RPMI8226 (cell line): ENCODE measurements around the gene DOLPP1.
"Not testable (repeated sequence)": the region's sequence is repeated elsewhere in the genome, so short reads cannot be mapped to it uniquely, and the experiment has no call there.

Experiments
- DNase-seq: peaks from one replicate; pipeline ENCODE4 v3.0.0-alpha.2; 2015

DOLPP1 gene

DNA sequence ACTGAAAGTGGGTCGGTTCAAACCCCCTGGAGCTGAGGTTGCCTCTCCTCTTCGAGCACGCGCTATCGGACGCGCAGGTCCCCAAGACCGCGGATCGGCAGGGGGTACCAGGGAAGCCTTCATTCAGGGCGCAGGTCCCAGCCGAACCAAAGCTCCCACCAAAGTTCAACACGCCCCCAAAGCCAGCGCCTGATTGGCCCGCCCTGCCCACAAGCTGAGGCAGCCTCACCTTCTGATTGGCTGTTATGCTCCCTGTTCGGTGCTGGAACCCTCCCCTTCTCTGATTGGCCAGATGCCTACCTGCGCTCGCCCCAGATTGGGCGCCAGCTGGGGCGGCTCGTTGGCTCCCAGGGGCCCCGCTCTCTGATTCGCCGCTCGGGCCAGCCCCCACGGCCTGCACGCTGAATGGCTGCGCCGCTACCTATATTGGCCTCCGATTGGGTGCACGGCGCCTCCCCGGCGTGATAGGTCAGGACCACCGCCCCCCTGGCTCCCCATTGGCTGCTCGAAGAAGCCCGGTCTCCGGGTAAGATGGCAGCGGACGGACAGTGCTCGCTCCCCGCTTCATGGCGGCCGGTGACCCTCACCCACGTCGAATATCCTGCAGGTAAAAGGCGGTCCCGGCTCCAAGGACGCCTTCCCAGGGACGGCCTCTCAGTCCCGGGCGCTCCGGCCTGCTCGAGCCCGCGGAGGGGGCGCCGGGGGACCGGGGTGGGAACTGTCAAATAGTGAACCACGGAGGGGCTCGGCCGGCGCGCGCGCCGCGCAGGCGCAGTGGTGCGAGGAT is at the start of gene DOLPP1:
Gene DOLPP1, plus strand, starts transcription at position 511 of the 787 bp plus-strand sequence. Its CDS starts 21 bp downstream, at position 532.
- DNase-seq = peak; percentile 100

GRCh38 chr9:129031514-129031913 is 49.4 kb upstream of the DOLPP1 start:
- DNase-seq = no peak

DNA sequence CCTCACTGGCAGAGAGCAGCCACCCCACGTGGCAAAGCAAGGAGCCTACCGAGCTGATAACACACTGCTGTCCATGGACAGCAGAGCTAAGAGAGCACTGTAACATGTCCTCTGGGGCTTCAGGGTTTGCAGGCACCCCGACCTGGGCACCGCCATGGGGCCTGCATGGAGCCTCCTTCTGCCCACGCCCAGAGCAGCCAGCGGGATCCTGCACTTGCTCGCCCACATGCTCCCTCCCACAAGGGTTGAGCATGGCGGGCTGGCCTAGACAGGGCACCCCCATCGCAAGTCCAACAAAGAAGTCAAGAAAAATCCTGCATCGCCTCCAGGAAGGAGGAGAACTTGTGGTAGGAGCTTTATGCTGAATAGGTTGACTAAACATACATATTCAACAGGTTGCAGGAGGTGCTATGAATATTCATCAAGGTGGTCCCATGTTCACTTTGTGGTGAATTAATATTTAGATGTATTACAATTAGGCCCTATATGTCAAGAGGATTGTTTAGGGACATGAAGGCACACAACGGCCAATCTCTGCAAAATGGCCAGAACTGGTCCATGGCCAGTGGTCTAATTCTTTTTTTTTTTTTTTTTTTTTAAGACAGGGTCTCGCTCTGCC is 48.3 kb upstream of the DOLPP1 start:
- no peak for DNase-seq

- DNase-seq = no peak
Measured at GRCh38 chr9:129033216-129033615, 47.7 kb upstream of the DOLPP1 start.

DNA sequence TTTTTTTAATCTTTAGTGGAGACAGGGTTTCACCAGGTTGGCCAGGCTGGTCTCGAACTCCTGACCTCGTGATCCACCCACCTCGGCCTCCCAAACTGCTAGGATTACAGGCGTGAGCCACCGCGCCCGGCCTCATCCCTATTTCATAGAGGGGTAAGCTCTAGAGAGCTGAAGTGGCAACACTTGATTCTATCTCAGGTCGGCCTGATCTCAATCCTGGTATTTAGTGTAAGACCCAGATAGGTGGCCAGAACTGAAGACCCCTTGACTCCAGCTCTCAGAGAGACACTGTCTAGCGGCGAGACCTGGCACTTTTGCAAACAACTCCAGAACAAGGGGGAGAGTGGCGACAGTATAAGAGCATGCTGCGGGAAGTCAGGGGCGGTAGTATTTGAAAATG is 45.1 kb upstream of the DOLPP1 start:
- not testable (repeated sequence) for DNase-seq

DNA sequence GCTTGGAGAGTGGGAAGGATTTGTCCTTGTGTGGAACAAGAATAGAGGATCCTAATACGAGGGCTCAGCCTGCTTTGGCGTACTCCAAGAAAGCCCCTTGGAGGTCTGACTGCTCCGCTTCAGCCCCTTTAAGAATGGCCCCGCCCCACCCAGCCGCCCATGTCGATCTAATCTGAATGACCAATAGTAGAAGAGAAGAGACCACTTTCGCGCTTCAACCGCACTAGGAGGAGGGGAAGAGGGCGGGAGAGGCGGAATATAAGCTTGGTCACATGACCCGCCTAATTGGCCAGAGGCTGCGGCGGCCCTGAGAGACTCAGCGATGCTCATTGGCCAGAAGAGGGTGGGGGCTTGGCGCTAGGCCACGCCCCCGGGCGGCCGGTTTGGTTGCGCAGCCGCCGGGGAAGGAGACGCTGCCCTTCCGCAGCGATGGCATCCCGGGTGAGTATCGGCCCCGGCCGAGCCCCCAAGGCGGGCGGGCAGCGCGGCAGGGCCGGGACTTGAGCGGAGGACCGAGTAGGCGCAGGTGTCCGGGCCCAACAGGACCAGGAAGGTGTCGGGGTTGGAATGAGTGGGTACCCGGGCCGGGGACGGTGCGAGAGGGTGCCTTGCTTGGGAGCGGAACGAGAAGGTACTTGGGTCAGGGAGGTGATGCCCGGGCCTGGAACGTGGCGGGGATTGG is 44.5 kb upstream of the DOLPP1 start, which contains the start of gene MIGA2:
Gene MIGA2, plus strand, starts transcription at position 386 of the 682 bp plus-strand sequence. CDS start 3,969 bp downstream, outside the sequence.
- peak; percentile 100 for DNase-seq

GRCh38 chr9:129036923-129037766 is 43.8 kb upstream of the DOLPP1 start:
- no peak for DNase-seq

DNA sequence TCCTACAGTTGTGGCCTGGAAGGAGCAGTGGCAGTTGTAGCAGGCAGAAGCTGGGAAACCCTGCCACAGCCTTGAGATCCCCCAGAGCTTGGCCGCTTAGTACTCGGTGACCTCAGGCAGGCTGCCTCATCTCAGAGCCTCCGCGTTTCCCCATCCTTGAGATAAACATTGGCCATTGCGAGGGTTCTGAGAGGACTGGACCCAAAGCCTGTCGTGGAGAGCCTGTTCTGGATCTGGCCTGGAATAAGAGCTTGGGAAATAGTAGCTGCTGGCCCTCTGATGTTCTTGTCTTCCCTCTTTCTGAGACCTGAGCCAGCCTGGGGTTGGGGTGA is 43.2 kb upstream of the DOLPP1 start:
- no peak for DNase-seq

GRCh38 chr9:129038109-129038852 is 42.6 kb upstream of the DOLPP1 start:
- no peak for DNase-seq

DNA sequence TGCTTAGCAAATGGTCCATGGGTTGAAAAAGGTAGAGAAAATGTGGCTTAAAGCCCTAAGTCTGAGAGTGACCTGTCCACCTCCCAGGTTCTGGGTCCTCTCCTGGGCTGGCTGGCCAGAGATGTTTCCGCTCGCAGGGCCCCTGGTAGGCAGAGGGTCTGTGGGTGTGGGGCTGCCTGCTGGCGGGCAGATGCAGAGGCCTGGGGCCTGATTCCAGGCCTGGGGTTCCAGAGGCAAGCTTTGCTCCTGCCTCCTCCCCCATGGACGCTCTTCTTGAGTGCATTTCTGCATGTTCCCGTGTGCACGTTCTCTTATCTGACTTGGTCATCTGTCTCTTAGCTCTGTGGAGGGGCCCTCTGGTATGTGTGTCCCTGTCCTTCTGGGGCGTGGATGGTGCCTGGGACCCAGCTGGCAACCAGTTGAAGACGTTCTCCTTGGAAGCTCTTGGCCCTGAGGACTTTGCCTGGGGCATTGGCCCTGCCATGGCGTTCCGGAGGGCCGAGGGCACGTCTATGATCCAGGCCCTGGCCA is 40.7 kb upstream of the DOLPP1 start:
- no peak for DNase-seq

DNA sequence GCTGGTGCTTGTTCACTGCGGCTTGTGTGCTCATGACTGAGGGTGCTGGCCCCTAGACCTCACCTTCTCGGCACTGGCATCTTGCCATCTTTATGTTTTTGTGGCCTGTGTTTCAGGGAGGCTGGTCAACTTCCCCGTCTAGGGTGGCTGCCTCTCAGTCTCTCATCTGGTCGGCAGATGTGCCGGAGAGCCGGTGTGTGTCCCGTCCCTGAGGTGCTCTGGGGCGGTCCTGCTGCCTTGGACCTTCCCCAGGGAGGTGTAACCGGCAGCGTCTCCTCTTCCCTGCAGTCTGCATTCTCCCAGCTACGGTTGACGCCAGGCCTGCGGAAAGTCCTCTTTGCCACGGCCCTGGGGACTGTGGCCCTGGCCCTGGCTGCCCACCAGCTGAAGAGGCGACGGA is 38.9 kb upstream of the DOLPP1 start:
- no peak for DNase-seq

GRCh38 chr9:129052592-129052991 is 28.3 kb upstream of the DOLPP1 start:
- no peak for DNase-seq

DNA sequence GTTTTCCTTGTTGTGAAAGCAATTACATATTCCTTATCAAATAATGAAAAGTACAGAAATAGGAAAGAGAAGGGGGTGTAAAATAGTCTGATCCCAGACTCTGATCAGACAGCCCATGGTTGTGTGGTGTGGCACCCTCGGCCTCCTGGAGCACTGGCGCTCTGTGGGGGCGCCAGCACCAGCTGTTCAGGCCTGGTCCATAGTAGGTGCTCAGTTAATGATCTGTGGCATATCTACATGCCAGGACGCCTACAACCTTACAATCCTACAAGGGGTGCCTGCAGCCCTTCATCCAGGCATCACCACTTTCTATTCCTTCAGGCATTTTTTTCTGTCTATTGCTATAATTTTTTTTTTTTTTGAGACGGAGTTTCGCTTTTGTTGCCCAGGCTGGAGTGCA is 27.9 kb upstream of the DOLPP1 start:
- DNase-seq = no peak

GRCh38 chr9:129054163-129054851 is 26.6 kb upstream of the DOLPP1 start:
- DNase-seq = no peak

- no peak for DNase-seq
Measured at GRCh38 chr9:129058965-129059795, 21.7 kb upstream of the DOLPP1 start.

DNA sequence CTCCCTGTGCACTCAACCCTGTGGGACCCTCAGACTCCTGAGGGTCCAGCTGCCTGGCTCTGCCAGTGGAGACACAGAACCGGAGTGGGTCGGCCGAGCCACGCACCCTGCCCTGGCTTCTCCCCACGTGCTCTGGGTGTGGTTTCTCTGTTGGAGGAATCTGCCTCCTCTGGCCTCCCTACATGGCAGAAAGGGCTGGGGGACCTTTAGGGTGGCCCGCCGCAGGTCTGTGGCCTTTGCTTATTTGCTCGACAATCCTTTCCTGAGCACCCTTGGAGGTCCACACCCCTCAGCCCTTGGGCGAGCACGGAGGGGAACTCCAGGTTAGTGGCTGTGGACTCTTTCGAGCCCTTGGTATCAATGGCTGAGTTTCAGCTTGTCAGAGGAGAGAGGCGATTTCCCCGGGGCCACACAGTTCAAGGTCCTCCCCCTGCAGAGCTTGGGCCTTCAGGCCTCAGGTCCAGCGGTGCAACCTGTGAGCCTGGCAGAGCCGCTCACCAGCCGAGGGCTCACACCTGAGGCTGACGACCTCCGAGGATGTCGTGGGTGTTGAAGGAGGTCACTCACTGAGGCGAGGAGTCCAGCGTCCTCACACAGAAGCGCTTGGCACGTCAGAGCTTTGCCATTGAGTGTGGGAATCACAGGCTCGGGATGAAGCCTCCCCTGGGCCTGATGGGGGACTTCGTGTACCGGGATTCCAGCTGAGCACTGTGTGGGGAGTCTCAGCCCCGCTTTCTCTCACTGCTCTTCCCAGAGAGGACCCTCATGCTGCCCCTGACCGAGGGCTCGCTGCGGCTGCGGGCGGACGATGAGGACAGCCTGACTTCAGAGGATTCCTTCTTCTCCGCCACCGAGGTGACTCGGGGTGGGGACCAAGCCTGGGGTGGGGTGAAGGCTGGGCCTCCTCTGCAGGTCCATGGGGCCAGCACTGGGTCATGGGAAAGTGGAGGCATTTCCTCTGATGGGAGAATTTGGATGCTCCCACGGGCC is 20.8 kb upstream of the DOLPP1 start:
- DNase-seq = no peak

GRCh38 chr9:129060991-129061390 is 19.9 kb upstream of the DOLPP1 start:
- no peak for DNase-seq

- no peak for DNase-seq
Measured at GRCh38 chr9:129063061-129063460, 17.9 kb upstream of the DOLPP1 start.

DNA sequence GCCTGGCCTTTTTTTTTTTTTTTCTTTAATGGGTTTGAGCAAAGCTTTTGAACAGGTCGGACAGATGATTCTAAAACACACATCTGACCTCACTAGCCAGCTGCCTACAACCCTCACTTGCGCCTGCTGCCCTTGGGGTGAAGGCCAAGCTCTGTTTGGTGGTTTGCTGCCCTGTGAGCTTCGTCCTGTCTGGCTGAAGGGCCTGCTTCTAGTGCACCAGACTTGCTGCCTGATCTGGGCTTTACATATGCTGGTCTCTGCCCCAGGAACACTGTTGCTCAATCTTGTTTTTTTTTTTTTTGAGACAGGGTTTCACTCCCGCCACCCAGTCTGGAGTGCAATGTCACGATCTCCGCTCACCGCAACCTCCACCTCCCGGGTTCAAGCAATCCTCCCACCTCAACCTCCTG is 16.4 kb upstream of the DOLPP1 start:
- DNase-seq = no peak
